ENCODE results near the gene LRRC56.
A peak's percentile ranks its signal among the peaks of the same experiment; 100 is the strongest.

LRRC56 gene

GRCh38 chr11:575313-575995 is 38.1 kb downstream of the LRRC56 start:
- DNase-seq (ENCODE audit: low read depth in 3 of 3) = no peak

GRCh38 chr11:575996-576768 is 38.9 kb downstream of the LRRC56 start, which contains the start of gene PHRF1:
TSS of gene PHRF1 (plus strand) at chr11:576470. CDS start at chr11:581513, 5,043 bp downstream.
- peak; percentile 89 to 94 (median 91) for DNase-seq (ENCODE audit: low read depth in 3 of 3)

- no peak for DNase-seq (ENCODE audit: low read depth in 3 of 3)
These were observed 39.7 kb downstream of the LRRC56 start for GRCh38 chr11:576811-577610.

GRCh38 chr11:577611-577894 is 40.2 kb downstream of the LRRC56 start:
- DNase-seq (ENCODE audit: low read depth in 3 of 3) = no peak

- no peak for DNase-seq (ENCODE audit: low read depth in 3 of 3)
These were observed 41.1 kb downstream of the LRRC56 start for GRCh38 chr11:578276-579035.

- DNase-seq (ENCODE audit: low read depth in 3 of 3) = no peak
These were observed 42.7 kb downstream of the LRRC56 start for GRCh38 chr11:579830-580601.

GRCh38 chr11:581342-581741 is 44.0 kb downstream of the LRRC56 start:
- no peak for DNase-seq (ENCODE audit: low read depth in 3 of 3)

- no peak for DNase-seq (ENCODE audit: low read depth in 3 of 3)
These were observed 44.4 kb downstream of the LRRC56 start for GRCh38 chr11:581752-582151.

- no peak for DNase-seq (ENCODE audit: low read depth in 3 of 3)
These were observed 47.0 kb downstream of the LRRC56 start for GRCh38 chr11:584287-584686.

GRCh38 chr11:586376-587316 is 49.3 kb downstream of the LRRC56 start:
- no peak for DNase-seq (ENCODE audit: low read depth in 3 of 3)

GRCh38 chr11:587546-587945 is 50.2 kb downstream of the LRRC56 start:
- DNase-seq (ENCODE audit: low read depth in 3 of 3) = no peak

GRCh38 chr11:587978-588380 is 50.7 kb downstream of the LRRC56 start:
- peak; percentile 43 to 73 (median 67) for DNase-seq (ENCODE audit: low read depth in 3 of 3)

- no peak for DNase-seq (ENCODE audit: low read depth in 3 of 3)
These were observed 52.5 kb downstream of the LRRC56 start for GRCh38 chr11:589798-590197.

- no peak for DNase-seq (ENCODE audit: low read depth in 3 of 3)
These were observed 53.7 kb downstream of the LRRC56 start for GRCh38 chr11:590997-591396.

GRCh38 chr11:592501-592900 is 55.2 kb downstream of the LRRC56 start:
- DNase-seq (ENCODE audit: low read depth in 3 of 3) = no peak

GRCh38 chr11:592918-593317 is 55.6 kb downstream of the LRRC56 start:
- DNase-seq (ENCODE audit: low read depth in 3 of 3) = no peak

- no peak for DNase-seq (ENCODE audit: low read depth in 3 of 3)
These were observed 56.0 kb downstream of the LRRC56 start for GRCh38 chr11:593347-593746.

GRCh38 chr11:595400-595799 is 58.1 kb downstream of the LRRC56 start:
- DNase-seq (ENCODE audit: low read depth in 3 of 3) = no peak

GRCh38 chr11:596374-596773 is 59.0 kb downstream of the LRRC56 start:
- DNase-seq (ENCODE audit: low read depth in 3 of 3) = no peak

- no peak for DNase-seq (ENCODE audit: low read depth in 3 of 3)
These were observed 59.9 kb downstream of the LRRC56 start for GRCh38 chr11:597166-597725.
